ENCODE results near the gene USP44.

DNA sequence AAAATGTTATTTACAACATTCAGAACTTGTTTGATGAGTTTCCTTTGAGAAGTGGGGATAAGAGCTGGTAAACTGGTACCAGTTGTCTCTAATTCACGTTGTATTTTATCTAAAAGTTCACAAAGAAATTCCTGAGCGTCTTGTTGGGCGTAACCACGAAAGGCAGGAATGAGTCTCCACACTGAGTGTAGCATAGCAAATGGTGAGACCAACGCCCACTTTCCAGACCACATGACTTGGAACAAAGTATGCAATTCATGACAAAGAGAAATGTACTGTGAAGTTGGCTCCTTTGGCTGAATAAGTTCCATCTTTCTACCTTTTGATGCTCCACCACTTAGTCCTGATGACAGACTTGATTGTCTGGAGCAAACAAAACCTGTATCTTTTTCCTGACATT is 18.4 kb downstream of the USP44 start:
- no peak for TF ChIP-seq POLR2AphosphoS5 (IDR thresholded peaks at IDR 0.05; ENCODE audit: low read depth, low read length)
- no peak for TF ChIP-seq CEBPB (IDR thresholded peaks at IDR 0.05; ENCODE audit: low read depth)
- TF ChIP-seq, protein P1, sequence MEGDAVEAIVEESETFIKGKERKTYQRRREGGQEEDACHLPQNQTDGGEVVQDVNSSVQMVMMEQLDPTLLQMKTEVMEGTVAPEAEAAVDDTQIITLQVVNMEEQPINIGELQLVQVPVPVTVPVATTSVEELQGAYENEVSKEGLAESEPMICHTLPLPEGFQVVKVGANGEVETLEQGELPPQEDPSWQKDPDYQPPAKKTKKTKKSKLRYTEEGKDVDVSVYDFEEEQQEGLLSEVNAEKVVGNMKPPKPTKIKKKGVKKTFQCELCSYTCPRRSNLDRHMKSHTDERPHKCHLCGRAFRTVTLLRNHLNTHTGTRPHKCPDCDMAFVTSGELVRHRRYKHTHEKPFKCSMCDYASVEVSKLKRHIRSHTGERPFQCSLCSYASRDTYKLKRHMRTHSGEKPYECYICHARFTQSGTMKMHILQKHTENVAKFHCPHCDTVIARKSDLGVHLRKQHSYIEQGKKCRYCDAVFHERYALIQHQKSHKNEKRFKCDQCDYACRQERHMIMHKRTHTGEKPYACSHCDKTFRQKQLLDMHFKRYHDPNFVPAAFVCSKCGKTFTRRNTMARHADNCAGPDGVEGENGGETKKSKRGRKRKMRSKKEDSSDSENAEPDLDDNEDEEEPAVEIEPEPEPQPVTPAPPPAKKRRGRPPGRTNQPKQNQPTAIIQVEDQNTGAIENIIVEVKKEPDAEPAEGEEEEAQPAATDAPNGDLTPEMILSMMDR (IDR thresholded peaks at IDR 0.05 in 2 of 3, conservative IDR thresholded peaks at IDR 0.05 in 1 of 3; ENCODE audit: borderline replicate concordance in 1 of 3, insufficient read depth in 1 of 3, low read depth in 2 of 3, low read length in 2 of 3), result no peak
